ENCODE measurements around the gene FAM184A.
A peak's percentile ranks its signal among the peaks of the same experiment; 100 is the strongest.

GRCh38 chr6:119124079-119124824 is 45.8 kb upstream of the FAM184A start:
- TF ChIP-seq, protein P1, sequence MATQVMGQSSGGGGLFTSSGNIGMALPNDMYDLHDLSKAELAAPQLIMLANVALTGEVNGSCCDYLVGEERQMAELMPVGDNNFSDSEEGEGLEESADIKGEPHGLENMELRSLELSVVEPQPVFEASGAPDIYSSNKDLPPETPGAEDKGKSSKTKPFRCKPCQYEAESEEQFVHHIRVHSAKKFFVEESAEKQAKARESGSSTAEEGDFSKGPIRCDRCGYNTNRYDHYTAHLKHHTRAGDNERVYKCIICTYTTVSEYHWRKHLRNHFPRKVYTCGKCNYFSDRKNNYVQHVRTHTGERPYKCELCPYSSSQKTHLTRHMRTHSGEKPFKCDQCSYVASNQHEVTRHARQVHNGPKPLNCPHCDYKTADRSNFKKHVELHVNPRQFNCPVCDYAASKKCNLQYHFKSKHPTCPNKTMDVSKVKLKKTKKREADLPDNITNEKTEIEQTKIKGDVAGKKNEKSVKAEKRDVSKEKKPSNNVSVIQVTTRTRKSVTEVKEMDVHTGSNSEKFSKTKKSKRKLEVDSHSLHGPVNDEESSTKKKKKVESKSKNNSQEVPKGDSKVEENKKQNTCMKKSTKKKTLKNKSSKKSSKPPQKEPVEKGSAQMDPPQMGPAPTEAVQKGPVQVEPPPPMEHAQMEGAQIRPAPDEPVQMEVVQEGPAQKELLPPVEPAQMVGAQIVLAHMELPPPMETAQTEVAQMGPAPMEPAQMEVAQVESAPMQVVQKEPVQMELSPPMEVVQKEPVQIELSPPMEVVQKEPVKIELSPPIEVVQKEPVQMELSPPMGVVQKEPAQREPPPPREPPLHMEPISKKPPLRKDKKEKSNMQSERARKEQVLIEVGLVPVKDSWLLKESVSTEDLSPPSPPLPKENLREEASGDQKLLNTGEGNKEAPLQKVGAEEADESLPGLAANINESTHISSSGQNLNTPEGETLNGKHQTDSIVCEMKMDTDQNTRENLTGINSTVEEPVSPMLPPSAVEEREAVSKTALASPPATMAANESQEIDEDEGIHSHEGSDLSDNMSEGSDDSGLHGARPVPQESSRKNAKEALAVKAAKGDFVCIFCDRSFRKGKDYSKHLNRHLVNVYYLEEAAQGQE (IDR thresholded peaks at IDR 0.05; ENCODE audit: insufficient read depth in 1 of 2, low read depth in 2 of 2, low read length in 1 of 2), result no peak
- TF ChIP-seq, protein P2, sequence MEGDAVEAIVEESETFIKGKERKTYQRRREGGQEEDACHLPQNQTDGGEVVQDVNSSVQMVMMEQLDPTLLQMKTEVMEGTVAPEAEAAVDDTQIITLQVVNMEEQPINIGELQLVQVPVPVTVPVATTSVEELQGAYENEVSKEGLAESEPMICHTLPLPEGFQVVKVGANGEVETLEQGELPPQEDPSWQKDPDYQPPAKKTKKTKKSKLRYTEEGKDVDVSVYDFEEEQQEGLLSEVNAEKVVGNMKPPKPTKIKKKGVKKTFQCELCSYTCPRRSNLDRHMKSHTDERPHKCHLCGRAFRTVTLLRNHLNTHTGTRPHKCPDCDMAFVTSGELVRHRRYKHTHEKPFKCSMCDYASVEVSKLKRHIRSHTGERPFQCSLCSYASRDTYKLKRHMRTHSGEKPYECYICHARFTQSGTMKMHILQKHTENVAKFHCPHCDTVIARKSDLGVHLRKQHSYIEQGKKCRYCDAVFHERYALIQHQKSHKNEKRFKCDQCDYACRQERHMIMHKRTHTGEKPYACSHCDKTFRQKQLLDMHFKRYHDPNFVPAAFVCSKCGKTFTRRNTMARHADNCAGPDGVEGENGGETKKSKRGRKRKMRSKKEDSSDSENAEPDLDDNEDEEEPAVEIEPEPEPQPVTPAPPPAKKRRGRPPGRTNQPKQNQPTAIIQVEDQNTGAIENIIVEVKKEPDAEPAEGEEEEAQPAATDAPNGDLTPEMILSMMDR (IDR thresholded peaks at IDR 0.05), result no peak
- TF ChIP-seq SIN3A (IDR thresholded peaks at IDR 0.05; ENCODE audit: borderline replicate concordance, insufficient read depth, low read depth, low read length) (no peak), POLR2AphosphoS5 (IDR thresholded peaks at IDR 0.05; ENCODE audit: low read depth, low read length) (no peak), TCF7L2 (IDR thresholded peaks at IDR 0.05; ENCODE audit: low read depth, low read length) (peak; percentile 73)
